GM21529 (cell line): ENCODE measurements around the gene ASNS.
"Not testable (repeated sequence)": the region's sequence is repeated elsewhere in the genome, so short reads cannot be mapped to it uniquely, and the experiment has no call there.

Experiments
- ATAC-seq: cut with Tn5 transposase; IDR thresholded peaks from one replicate; pipeline ENCODE4 v1.9.1; 2021; ENCODE audit not compliant: unreplicated experiment

The ASNS gene, protein sequence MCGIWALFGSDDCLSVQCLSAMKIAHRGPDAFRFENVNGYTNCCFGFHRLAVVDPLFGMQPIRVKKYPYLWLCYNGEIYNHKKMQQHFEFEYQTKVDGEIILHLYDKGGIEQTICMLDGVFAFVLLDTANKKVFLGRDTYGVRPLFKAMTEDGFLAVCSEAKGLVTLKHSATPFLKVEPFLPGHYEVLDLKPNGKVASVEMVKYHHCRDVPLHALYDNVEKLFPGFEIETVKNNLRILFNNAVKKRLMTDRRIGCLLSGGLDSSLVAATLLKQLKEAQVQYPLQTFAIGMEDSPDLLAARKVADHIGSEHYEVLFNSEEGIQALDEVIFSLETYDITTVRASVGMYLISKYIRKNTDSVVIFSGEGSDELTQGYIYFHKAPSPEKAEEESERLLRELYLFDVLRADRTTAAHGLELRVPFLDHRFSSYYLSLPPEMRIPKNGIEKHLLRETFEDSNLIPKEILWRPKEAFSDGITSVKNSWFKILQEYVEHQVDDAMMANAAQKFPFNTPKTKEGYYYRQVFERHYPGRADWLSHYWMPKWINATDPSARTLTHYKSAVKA

DNA sequence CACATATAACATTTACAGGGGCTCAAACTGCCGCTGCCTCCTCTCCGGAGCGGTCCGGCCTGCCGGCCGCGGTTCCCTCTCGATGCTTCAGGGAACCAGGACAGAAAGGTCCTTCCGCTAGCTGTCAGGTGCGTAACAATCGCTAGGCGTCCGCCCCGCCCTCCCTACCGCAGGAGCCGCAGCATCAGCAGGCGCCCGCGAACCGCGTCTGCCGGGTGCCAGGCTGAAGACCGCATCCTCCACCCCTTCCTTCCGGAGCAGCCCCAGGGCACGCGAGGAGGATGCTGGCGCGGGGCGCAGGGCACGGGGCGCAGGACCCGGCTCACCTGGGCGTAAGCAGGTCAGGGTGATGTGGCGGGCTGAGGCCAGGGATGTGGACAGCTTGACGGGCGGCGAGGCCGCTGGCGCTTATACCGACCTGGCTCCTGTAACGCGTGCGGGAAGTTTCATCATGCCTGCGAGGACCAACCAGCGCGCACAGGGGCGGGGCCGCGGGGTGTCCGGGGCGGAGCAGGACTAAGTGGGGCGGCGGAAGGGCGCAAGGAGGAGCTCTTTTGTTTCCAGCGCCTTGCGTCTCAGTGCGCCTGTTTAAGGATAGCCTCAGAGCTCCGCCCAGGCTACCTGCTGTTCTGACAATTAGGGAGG, at the start of gene ASNS:
Gene ASNS (minus strand): TSS at position 384 of the 645 bp plus-strand sequence. CDS start 3,252 bp downstream, outside the sequence.
- peak; percentile 97 for ATAC-seq

DNA sequence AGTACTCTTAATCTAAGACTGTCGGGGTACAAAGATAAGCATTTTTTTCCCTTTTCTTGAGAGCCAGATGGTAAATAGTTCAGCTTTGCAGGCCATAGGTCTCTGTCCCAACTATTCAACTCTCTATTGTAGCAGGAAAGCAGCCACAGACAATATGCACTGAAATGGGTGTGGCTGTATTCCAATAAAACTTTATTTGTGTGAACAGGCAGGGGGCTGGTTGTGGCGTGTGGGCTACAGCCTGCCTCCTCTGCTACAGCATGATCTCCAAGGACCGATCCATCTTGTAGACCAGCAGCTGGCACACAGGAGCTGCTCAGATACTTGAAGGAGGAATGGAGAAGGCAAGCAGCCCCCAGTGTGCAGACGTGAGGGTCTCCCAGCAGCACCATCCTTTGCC, 49.0 kb upstream of the ASNS start:
- not testable (repeated sequence) for ATAC-seq

DNA sequence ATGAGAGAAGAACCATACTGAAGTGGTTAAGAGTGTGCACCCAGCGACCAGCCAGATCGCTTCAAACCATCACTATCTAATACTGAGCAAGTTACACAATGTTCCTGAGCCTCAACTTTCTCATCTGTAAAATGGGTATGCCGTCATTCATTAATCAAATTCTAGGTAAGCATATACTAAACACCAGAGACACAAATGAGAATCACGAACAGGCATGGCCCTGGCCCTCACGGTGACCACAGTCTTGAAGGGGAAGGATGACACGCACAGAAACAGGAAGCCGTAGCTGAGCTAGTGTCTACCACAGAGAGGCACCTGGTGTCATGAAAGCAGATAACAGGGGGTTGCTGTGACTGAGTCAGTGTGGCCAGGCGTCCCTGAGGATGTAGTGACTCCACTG, 43.1 kb upstream of the ASNS start:
- not testable (repeated sequence) for ATAC-seq

GRCh38 chr7:97912294-97912693, 40.1 kb upstream of the ASNS start:
- ATAC-seq: not testable (repeated sequence)

- not testable (repeated sequence) for ATAC-seq
Measured at GRCh38 chr7:97896893-97897292, 24.7 kb upstream of the ASNS start.

- ATAC-seq: not testable (repeated sequence)
Measured at GRCh38 chr7:97891721-97892120, 19.5 kb upstream of the ASNS start.

DNA sequence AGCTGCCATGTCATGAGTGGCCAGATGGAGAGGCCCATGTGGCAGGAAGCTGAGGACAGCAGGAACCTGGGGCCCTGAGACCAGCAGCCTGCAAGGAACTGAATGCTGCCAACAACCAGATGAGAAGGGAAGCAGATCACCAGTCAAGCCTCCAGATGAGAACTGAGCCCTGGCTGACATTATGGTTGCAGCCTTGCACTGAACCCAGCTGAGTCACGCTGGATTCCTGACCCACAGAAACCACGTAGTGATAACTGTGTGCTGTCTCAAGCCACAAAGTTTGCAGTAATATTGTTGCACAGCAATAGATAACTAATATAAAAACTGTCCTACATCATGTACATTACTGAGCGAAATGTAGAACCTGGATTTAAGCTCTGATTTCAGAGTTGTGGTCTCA, 7.3 kb upstream of the ASNS start:
- ATAC-seq: not testable (repeated sequence)

DNA sequence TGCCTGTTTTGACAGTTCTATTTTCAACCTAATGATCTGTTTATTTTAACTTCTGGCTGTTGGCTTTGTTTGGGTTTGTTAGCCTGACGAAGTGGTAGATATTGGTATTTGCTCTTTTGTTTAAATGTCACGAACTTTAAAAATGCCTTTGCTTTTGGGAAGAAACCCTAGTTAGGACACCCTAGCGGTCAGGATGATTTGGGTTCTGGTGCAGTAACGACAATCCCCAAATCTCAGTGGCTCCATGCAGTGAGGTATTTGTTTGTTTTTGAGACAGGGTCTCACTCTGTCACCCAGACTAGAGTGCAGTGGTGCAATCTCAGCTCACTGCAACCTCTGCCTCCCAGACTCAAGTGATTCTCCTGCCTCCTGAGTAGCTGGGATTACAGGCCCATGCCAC, 2.7 kb upstream of the ASNS start:
- not testable (repeated sequence) for ATAC-seq

- no peak for ATAC-seq
Measured at GRCh38 chr7:97873606-97874005, 1.4 kb upstream of the ASNS start.

DNA sequence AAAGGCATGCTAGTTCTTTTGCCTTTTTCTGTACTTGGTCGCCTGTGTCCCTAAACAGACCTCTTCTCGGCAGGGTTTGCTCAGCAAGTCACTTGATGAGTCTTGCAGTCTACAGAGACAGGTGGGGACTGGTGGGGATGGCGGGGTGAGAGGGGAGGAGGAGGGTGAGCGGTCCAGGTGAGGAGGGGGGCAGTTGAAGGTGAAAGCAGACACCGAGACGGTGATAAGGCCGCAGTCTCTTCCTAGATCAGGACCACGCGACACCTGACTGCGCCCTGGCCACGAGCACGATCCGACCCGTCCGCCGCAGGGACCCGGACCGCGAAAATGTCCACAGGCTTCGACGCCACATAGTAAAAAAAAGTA, 566 bp downstream of the ASNS start:
- ATAC-seq: peak; percentile 22

DNA sequence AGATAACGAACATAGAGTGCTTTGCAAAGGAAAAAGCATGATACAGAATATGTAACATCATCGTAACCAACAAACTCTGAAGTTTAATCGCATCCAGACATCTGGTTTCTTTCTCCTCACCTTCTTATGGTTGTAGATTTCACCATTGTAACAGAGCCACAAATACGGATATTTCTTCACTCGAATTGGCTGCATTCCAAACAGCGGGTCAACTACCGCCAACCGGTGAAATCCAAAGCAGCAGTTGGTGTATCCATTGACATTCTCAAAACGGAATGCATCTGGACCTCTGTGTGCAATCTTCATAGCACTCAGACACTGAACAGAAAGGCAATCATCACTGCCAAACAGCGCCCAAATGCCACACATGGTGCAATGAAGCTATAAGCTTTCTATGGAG, 3.4 kb downstream of the ASNS start:
- no peak for ATAC-seq

DNA sequence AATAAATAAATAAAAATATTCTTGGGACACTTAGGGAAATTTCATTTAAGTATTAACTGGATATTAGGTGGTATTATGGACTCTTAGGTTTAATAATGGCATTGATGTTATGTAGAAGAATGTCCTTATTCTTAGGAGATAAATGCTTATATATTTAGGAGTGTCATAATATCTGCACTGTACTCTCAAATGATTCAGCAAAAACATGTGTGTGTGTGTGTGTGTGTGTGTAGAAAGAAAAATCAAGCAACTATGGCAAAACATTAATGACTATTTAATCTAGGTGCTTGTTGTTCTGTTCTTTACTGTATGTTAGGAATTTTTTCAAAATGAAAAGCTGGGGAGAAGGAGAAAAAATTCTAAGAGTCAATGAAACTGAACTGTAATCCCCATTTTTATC, 3.9 kb downstream of the ASNS start:
- ATAC-seq: no peak

DNA sequence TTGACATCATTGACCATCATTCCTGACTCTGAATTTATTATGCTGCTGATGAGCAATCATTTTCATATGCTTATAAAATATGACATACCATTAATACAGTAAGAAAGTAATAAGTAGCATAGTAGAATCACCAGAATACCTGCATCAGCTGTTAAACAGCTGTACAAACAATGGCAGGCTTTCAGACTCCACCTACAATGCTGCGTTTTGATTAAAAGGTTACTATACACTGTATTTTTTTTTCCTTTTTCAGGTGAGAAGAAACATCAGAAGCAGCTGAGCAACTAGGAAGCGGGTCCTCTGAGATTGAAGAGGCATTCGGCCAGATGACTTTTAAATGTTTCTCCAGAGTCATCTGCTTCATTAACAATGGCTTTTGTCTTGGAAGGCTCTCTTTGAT, 7.1 kb downstream of the ASNS start:
- no peak for ATAC-seq

DNA sequence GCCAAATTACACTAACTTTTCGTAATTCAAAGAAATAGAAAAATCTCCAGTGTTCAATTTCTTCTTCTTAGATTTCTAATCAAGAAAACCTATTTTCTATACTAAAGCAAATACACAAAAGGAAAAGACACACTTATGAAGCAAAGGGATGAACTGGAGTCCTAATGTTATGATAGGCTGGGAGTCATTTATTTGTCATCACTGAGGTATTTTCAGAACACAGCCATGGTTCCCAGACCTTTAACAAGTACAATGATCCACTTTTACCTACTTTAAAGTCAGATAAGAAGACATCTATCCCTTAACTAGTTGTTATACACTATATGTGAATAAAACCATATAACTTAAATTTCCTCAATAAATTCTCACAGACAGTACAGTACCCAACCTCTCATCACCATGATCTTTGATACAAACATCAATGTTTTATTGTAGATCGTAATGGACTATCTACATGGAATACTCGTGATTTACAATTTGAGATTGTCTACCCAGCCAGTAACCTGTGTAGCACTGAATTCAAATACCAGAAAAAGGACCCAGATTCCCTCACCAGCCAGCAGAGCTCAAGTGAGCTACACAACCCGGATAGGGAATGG, 12.5 kb downstream of the ASNS start:
- ATAC-seq: no peak

- ATAC-seq: no peak
Measured at GRCh38 chr7:97858221-97858620, 14.0 kb downstream of the ASNS start.

GRCh38 chr7:97857544-97857943, 14.7 kb downstream of the ASNS start:
- ATAC-seq: no peak

- no peak for ATAC-seq
Measured at GRCh38 chr7:97851683-97852082, 20.5 kb downstream of the ASNS start.

- not testable (repeated sequence) for ATAC-seq
Measured at GRCh38 chr7:97850262-97851031, 21.8 kb downstream of the ASNS start.

DNA sequence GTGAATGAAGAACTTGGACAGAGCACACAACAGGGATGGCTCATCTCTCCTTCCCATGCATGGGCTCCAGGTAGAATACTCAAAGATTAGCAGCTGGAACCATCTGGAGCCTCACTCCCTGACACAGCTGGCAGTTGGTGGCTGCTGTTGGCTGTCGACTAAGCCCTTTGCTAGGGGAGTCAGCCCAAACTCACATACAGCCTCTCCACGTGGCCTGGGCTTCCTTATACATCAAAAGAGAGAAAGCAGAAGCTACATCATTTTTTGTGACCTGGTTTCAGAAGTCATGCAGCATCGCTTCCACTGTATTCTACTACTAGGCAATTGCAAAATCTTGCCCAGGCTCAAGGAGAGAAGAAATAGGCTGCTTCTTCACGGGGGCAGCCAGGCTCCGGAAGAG, 24.4 kb downstream of the ASNS start:
- no peak for ATAC-seq

- ATAC-seq: no peak
Measured at GRCh38 chr7:97846945-97847344, 25.3 kb downstream of the ASNS start.

DNA sequence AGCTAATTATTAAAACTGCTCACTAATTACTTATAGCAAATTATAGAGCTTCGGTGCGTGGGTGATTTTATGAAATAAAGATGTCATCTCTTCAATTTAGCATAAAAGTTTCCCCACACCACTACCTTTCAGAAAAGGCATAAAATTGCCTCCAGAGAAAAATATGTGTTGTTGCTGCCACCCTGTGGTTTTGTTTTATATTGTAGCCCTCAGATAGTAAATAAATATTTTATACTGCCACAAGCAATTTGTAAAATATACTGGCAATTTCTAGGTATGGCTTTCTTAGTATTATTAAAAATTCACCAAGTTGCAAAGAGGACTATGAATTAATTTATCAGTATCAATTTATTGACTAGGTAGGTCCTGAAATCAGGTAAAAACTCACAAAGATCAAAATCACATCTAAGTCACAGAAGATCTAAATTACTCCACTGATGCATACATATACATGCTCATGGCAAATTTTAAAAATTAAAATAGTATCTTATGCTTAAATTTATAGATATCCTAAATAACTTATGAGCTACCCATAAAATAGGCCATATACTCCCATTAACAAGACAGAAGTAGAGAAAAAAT, 26.5 kb downstream of the ASNS start:
- peak; percentile 62 for ATAC-seq
